HL-60 (cell line): ENCODE data around the gene PLA2G4D.

Experiments used
- DNase-seq, 2 experiments: peaks; one replicate each; pipeline ENCODE4 v3.0.0-alpha.2; 2010 to 2020; ENCODE audit warnings: low read depth in 1 of 2, low spot score in 1 of 2
- H3K27ac ChIP-seq: fragments of 250-450 bp; sonication (Bioruptor Pico); replicated peaks from 2 replicates; pipeline ENCODE4 v1.5.1; 2020; ENCODE audit warnings: mild to moderate bottlenecking, moderate library complexity
- H3K27me3 ChIP-seq: fragments of 250-450 bp; sonication (Bioruptor Pico); 2 replicates; pipeline ENCODE4 v1.5.1; 2021; ENCODE audit warnings: mild to moderate bottlenecking, moderate library complexity; ENCODE audit not compliant: insufficient read depth, poor library complexity, severe bottlenecking
- H3K4me3 ChIP-seq: replicated peaks from 2 replicates; pipeline ENCODE4 v1.5.1; 2011; ENCODE audit warnings: mild to moderate bottlenecking, control low read depth, low read length; ENCODE audit not compliant: insufficient read depth
- GABPA ChIP-seq: IDR thresholded peaks from 2 replicates; pipeline ENCODE4 v1.6.1; 2012; ENCODE audit warnings: low read depth
- POLR2AphosphoS5 ChIP-seq: IDR thresholded peaks from 2 replicates; pipeline ENCODE4 v1.6.1; 2012; ENCODE audit warnings: low read depth
- SPI1 ChIP-seq: IDR thresholded peaks from 2 replicates; pipeline ENCODE4 v1.6.1; 2012; ENCODE audit warnings: low read depth, mild to moderate bottlenecking, borderline replicate concordance
- TF ChIP-seq, protein P1 (sequence below): IDR thresholded peaks from one replicate; pipeline ENCODE4 v1.5.1; 2011; ENCODE audit warnings: low read length, control low read depth, inconsistent platforms; ENCODE audit not compliant: insufficient read depth
- TF ChIP-seq, protein P2 (sequence below): IDR thresholded peaks from 2 replicates; pipeline ENCODE4 v1.6.1; 2012; ENCODE audit warnings: low read depth; ENCODE audit not compliant: insufficient replicate concordance

Gene PLA2G4D

DNA sequence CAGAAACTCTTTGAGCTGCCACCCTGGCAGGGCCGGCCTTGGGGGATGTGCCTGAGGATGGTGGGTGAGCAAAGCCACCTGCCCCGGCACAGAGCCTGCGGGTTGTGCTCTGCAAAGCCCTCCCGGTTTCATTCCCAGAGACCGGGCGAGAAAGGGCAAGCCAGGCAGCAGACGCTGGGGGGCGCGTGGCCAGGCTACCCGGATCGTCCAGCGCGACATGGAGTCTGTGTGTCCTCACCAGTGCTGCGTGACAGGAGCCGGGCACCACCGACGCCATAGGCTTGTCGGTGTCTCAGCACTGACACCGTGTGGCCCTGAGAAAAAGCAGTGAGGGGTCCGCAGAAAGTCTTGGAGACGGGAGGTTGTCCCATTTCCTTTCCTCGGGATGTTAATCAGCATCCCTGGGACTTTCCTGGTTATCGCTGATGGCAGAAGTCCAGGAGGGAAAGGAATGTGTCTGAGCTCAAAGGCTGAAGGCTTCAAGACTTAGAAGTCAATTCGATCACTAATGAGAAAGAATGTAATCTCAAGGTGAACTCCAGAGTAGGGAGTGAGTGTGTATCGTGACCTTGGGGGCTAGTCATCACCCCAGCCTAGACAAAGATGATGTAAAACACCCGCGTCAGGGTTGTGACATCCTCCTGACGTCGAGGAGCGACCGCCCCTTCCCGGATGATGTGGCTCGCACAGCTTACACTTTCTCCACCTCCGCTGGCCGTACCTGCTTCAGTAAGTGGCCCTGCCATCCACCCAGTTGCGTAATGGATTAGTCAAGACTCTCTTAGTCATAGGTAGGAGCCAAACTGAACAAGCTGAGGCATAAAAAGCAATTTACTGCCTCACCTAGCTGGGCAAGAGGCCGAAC is 37.2 kb downstream of the PLA2G4D start:
- H3K27ac ChIP-seq = no peak overlapping the region
- TF ChIP-seq, protein P1, sequence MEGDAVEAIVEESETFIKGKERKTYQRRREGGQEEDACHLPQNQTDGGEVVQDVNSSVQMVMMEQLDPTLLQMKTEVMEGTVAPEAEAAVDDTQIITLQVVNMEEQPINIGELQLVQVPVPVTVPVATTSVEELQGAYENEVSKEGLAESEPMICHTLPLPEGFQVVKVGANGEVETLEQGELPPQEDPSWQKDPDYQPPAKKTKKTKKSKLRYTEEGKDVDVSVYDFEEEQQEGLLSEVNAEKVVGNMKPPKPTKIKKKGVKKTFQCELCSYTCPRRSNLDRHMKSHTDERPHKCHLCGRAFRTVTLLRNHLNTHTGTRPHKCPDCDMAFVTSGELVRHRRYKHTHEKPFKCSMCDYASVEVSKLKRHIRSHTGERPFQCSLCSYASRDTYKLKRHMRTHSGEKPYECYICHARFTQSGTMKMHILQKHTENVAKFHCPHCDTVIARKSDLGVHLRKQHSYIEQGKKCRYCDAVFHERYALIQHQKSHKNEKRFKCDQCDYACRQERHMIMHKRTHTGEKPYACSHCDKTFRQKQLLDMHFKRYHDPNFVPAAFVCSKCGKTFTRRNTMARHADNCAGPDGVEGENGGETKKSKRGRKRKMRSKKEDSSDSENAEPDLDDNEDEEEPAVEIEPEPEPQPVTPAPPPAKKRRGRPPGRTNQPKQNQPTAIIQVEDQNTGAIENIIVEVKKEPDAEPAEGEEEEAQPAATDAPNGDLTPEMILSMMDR = peak; percentile 42
- TF ChIP-seq, protein P2, sequence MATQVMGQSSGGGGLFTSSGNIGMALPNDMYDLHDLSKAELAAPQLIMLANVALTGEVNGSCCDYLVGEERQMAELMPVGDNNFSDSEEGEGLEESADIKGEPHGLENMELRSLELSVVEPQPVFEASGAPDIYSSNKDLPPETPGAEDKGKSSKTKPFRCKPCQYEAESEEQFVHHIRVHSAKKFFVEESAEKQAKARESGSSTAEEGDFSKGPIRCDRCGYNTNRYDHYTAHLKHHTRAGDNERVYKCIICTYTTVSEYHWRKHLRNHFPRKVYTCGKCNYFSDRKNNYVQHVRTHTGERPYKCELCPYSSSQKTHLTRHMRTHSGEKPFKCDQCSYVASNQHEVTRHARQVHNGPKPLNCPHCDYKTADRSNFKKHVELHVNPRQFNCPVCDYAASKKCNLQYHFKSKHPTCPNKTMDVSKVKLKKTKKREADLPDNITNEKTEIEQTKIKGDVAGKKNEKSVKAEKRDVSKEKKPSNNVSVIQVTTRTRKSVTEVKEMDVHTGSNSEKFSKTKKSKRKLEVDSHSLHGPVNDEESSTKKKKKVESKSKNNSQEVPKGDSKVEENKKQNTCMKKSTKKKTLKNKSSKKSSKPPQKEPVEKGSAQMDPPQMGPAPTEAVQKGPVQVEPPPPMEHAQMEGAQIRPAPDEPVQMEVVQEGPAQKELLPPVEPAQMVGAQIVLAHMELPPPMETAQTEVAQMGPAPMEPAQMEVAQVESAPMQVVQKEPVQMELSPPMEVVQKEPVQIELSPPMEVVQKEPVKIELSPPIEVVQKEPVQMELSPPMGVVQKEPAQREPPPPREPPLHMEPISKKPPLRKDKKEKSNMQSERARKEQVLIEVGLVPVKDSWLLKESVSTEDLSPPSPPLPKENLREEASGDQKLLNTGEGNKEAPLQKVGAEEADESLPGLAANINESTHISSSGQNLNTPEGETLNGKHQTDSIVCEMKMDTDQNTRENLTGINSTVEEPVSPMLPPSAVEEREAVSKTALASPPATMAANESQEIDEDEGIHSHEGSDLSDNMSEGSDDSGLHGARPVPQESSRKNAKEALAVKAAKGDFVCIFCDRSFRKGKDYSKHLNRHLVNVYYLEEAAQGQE = no peak
- H3K4me3 ChIP-seq = peak overlapping the region; percentile 41
- peaks cover 3% of the 10 kb centered on the region for H3K27me3 ChIP-seq
- DNase-seq = peak; percentile 70 to 77

DNA sequence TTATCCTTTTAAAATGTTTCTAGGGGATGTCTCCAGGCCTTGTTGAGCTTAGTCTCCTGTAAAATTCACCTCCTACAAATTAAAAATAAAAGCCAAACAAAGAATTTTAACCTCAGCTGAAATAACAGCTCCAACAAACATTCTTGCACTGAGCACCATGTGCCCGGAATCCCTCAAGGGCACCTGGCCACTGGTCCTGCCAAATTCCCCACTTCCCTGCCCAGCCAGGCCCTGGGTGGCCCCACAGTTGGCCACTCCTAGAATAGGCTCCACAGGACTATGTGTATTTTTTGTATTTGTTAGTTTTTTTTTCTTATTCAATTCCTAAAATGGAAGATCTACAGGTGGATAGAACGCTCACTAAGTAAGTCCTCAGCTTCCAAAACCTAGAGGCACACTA is 40.4 kb downstream of the PLA2G4D start:
- TF ChIP-seq, protein P1 = no peak
- TF ChIP-seq GABPA (no peak), POLR2AphosphoS5 (no peak), SPI1 (no peak)
- TF ChIP-seq, protein P2 = no peak
- Histone ChIP-seq H3K4me3 (no peak overlapping the region), H3K27ac (no peak overlapping the region), H3K27me3 (peaks cover 3% of the 10 kb centered on the region)
- DNase-seq = no peak

DNA sequence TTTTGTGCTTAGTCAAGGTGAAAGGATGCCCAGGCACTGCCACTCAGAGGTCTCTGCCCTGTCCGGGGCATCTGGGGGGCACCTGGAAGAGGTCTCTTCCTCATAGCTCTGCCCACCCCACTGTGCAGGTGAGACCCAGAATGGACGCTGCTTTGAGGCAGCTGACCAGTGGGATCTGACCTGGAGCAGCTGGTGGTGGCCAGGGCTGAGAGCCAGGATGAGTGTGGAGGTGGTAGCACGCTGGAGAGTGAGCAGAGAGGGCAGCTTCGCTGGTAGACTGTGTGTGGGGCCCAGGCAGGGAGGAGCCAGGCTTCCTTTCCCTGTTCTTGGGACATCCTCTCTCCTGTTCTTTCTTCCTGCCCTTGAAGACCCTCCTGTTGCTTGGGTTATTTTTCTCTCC is 41.4 kb downstream of the PLA2G4D start:
- Histone ChIP-seq H3K27me3 (peaks cover 3% of the 10 kb centered on the region), H3K27ac (no peak overlapping the region), H3K4me3 (no peak overlapping the region)
- no peak for TF ChIP-seq POLR2AphosphoS5
- TF ChIP-seq GABPA = no peak
- TF ChIP-seq, protein P2 = no peak
- TF ChIP-seq SPI1 = no peak
- TF ChIP-seq, protein P1 = no peak
- DNase-seq = no peak
